ENCODE results near the gene CTSG. TPM values are rescaled to one million over a fixed set of nuclear protein-coding genes. Genes with fewer than 3 reads are reported as not detected.

CTSG gene
- total RNA-seq = not detected in 2 replicates

GRCh38 chr14:24576182-24576581, at the start of gene CTSG:
Gene CTSG (minus strand): TSS chr14:24576250. CDS start chr14:24576223, 27 bp downstream.

GRCh38 chr14:24609655-24610344, 33.8 kb upstream of the CTSG start, which contains the start of gene GZMH:
Gene GZMH (minus strand): TSS chr14:24609685. CDS start chr14:24609613, 72 bp downstream.

Other genes with a start within 250 kb of the CTSG start
- 3.3 and 4.9 TPM in 2 replicates for gene ADCY4, start 241.2 kb downstream of the CTSG start, total RNA-seq
- gene RIPK3, start 236.3 kb downstream of the CTSG start, total RNA-seq = 0.26 TPM in 1 of 2 replicates, not detected in the other
- gene NFATC4, start 208.1 kb downstream of the CTSG start, total RNA-seq = 56.5 and 76.4 TPM in 2 replicates
- 6.9 and 16.7 TPM in 2 replicates for gene NYNRIN, start 177.2 kb downstream of the CTSG start, total RNA-seq
- 3.5 and 4.2 TPM in 2 replicates for gene CBLN3, start 146.6 kb downstream of the CTSG start, total RNA-seq
- 66.7 and 68.0 TPM in 2 replicates for gene KHNYN, start 146.3 kb downstream of the CTSG start, total RNA-seq
- gene SDR39U1, start 133.5 kb downstream of the CTSG start, total RNA-seq = 10.2 and 11.8 TPM in 2 replicates
- not detected in 2 replicates for gene CMA1, start 68.0 kb downstream of the CTSG start, total RNA-seq
- gene GZMH, start 33.4 kb upstream of the CTSG start, total RNA-seq = not detected in 2 replicates
- not detected in 2 replicates for gene GZMB, start 57.9 kb upstream of the CTSG start, total RNA-seq

Data from smooth muscle cell of the pulmonary artery (primary cell).